Retinal pigment epithelial cell (primary cell): ENCODE data around the gene PLTP.

Source experiments
- DNase-seq: peaks from one replicate; pipeline ENCODE4 v3.0.0-alpha.2; 2010; ENCODE audit warnings: low read depth
- H3K4me3 ChIP-seq: 2 replicates; pipeline ENCODE4 v1.5.1; 2011; ENCODE audit warnings: mild to moderate bottlenecking, low read length, control low read depth, moderate library complexity
- CTCF ChIP-seq: conservative IDR thresholded peaks from 2 replicates; pipeline ENCODE4 v1.5.1; 2011; ENCODE audit warnings: low read depth, low read length, control low read depth, inconsistent platforms

The PLTP gene

GRCh38 chr20:45892828-45893500, 19.0 kb downstream of the PLTP start:
- no peak overlapping the region for H3K4me3 ChIP-seq
- no peak for TF ChIP-seq CTCF
- DNase-seq = no peak

GRCh38 chr20:45892049-45892825, 19.7 kb downstream of the PLTP start:
- peak; percentile 32 for TF ChIP-seq CTCF
- no peak for DNase-seq
- H3K4me3 ChIP-seq = peak overlapping the region; percentile 73

DNA sequence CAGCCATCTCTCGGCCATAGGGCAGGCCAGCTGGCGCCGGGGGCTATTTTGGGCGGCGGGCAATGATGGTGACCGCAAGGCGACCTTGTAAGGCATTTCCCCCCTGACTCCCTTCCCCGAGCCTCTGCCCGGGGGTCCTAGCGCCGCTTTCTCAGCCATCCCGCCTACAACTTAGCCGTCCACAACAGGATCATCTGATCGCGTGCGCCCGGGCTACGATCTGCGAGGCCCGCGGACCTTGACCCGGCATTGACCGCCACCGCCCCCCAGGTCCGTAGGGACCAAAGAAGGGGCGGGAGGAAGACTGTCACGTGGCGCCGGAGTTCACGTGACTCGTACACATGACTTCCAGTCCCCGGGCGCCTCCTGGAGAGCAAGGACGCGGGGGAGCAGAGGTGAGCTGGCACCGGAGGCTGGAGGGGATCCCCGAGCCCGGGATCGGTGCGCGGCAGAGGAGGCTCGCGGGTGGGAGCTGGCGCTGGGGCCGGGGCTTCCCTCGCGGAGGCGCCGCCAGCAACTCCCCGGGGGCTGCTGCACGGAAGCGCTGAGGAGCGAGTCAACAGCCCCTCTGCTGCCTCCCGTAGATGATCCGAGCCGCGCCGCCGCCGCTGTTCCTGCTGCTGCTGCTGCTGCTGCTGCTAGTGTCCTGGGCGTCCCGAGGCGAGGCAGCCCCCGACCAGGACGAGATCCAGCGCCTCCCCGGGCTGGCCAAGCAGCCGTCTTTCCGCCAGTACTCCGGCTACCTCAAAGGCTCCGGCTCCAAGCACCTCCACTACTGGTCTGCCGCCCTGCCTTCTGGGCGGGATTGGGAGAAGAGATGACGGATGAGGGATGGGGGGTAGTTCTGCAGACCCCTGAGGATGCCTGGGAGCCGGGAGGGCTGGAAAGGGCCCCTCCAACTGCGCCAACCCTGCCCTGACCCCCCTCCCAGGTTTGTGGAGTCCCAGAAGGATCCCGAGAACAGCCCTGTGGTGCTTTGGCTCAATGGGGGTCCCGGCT, 20.7 kb downstream of the PLTP start, which contains the start of the genes CTSA and NEURL2:
Gene CTSA (plus strand): TSS at position 351 of the 999 bp plus-strand sequence. CDS start 234 bp downstream, at position 585.
Gene NEURL2 (minus strand): TSS at position 224 of the 999 bp plus-strand sequence. CDS start 217 bp downstream, at position 7.
- H3K4me3 ChIP-seq = peak within 1 kb of the TSS; percentile 73
- DNase-seq = no peak
- no peak for TF ChIP-seq CTCF

DNA sequence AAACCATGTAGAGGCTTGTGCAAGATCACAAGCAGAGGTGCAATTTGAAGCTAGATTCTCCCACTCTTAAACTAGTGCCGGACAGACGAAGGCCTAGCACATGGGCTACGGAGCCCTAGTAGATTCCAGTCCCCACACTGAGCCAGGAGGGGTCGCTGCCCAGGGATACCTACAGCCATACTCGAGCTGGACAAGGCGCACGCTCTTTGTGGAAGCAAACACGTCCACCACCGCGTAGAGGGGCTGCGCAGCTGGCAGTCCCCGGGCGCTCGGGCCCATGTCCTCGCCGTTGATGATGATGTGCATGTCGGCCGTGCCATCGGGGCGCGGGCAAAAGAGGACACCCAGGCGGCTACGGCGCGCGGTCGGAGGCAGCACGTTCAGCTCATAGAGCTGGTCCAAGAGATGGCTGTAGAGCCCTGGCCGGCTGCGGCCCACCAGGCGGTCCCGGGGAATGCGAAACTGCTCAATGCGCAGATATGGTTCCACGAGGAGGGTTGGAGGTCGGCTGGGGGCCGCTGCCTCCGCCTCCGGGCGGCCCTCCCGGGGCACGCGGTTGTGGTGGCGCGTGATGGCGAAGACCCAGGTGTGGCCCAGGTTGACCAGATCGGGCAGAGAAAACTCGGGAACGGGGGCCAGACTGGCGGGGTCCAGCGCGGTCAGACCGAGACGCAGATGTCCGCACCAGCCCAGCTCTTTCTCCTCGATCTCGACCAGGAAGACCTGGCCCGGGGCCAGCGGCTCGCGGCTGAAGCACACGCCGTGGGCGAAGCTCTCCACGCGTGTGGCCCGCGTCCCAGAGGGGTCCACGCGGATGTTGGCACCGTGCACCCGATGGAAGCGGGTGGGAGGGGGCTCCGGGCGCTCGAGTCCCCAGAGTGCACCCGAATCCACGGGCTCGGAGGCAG, 21.6 kb downstream of the PLTP start:
- DNase-seq = no peak
- peak overlapping the region; percentile 73 for H3K4me3 ChIP-seq
- TF ChIP-seq CTCF = peak; percentile 85

DNA sequence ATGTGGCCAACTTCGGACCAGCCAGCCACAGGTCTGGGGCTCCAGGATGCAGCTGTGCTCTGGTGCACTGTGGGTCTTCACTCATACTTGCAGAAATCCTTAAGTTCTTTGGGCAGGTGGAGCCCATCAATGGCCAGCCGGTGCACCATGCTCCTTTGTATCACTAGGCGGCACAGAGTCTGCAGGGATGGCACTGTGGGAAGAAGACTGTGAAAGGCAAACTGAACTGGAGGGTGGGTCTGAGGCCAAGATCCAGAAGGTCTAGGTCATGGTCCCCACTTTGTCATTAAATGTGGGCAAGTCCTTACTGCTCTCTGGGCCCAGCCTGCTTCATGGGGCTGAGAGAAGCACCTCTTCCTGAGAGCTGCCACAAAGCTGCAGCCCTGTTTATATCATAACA, 23.3 kb downstream of the PLTP start:
- no peak for DNase-seq
- no peak for TF ChIP-seq CTCF
- H3K4me3 ChIP-seq = no peak overlapping the region

DNA sequence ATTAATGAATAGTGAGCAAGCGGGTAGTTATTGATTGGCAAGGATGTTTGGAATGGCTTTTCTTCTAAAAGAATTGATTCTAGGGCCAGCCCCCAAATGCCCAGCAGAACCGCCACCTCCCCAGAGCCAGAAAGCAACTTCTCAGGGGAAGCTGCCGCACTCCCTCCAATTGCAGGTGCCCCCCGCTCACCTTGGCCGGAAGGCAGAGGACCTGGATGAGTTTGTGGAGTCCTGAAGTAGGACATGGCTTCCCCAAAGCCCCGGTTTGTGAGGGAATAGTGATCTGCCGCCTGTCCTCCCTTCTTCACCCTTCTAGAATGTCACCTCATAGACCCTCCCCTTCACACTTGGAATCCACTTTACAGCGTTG, 24.6 kb downstream of the PLTP start, which contains the start of gene SPATA25:
Gene SPATA25 (minus strand): TSS at position 277 of the 370 bp plus-strand sequence. CDS start 32 bp downstream, at position 245.
- H3K4me3 ChIP-seq = no peak within 1 kb of the TSS
- no peak for DNase-seq
- no peak for TF ChIP-seq CTCF
